GM21381 (cell line): ENCODE data around the gene LRMDA.
"Not testable (repeated sequence)": the region's sequence is repeated elsewhere in the genome, so short reads cannot be mapped to it uniquely, and the experiment has no call there.

Source experiments
- ATAC-seq: cut with Tn5 transposase; IDR thresholded peaks from one replicate; pipeline ENCODE4 v1.9.1; 2021; ENCODE audit warnings: mild to moderate bottlenecking, moderate library complexity; ENCODE audit not compliant: unreplicated experiment

The LRMDA gene

DNA sequence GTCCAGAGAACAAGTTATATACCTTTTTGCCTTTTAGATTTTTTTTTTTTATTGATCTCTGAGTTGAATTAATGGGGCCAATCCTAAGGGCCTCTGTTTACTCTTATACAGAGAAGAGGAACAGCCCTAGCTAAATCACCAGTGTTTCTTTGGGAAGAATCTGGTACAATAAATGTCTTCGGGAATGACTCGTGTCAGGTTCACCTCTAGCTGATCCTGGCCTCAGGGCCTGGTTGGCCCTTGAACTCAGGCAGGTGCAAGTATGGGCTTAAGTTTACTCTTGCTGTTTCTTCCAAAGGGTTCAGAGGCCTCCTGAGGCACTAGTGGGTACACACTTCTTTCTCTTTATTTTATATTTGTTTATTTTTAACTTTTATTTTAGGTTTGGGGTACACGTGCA lies 71.0 kb downstream of the LRMDA start:
- no peak for ATAC-seq

DNA sequence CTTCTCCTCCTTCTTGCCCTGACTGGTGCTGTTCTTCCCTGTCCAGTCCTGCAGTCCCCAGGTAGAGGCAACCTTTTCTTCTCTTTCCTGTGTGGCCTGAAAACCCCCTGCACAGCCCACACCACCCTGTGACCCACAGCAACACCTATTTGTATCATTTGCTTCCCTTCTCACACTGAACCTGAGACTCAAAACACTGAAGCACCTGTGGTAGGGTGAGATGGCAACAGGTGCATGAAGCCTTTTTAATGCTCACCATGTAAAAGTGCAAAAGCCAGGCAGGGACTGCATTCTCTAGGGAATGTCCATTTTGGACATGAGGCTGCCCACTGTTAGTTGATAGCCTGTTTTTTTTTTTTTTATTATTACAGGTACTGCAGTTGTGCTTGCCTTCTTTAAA lies 71.4 kb downstream of the LRMDA start:
- ATAC-seq: no peak

DNA sequence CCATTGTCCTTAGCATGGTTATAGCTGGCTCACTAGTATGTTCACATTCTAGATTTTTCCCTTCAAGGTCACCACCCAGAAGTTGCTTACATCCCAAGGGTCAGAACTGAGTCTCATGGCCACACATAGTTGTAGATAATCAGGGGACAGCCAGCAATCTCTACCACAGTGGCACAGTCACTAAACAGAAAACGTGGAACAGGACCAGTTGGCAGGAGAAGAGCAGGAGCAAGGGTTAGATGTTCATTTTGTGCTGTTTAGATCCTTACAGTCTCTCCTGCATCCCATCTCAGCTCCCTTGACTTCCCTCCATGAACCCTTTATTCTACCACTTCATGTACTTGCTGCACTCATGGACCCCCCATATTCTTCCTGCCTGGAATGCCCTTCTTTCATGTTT lies 73.9 kb downstream of the LRMDA start:
- no peak for ATAC-seq

DNA sequence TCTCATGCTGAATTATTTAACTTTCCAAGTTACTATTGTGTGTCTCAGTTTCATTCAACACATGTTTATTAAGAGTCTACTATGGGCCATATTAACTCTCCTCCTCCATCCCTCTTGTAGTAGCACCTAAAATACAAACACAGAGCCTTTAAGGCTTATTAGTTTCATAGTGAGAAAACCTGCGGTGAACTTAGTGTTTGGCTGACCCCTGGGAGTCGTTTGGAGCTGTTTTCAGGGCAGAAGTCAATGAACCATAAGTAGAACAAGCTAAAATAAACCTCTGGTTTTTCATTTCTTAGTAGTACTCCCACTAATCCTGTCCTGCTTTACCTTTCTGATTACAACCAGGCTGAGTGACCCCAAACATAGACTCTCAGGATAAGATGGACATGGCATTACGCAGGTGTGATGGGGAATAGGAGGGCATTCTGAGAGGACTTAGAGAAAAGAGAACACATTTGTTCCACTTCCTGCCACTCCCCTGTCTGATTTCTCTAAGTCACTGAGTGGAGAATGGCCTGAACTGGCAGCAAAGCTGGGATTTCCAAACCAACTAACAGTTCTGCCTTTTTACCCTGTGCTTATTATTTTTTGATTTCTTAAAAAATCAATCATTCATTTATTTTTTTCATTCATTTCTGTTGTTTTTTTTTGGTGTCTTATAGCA lies 74.5 kb downstream of the LRMDA start:
- no peak for ATAC-seq

DNA sequence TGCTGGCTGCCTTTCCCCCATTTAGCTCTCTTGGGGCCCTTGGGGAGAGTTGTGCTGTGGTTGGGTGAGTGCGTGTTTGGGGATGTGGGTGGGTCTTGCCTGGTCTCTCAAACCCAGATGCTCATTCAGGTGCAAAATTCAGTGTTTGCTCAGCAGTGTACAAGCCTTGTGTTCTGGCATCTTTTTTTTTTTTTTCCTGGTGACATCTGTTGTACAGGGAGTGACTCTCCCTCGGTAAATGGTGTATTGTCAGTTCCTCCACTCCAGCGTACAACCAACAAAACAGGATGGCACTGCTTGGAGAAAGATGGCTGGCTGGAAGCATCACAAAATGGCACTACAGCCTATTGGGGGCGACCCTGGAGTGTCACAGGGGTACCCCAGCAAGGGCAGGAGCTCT lies 75.5 kb downstream of the LRMDA start:
- ATAC-seq: no peak

DNA sequence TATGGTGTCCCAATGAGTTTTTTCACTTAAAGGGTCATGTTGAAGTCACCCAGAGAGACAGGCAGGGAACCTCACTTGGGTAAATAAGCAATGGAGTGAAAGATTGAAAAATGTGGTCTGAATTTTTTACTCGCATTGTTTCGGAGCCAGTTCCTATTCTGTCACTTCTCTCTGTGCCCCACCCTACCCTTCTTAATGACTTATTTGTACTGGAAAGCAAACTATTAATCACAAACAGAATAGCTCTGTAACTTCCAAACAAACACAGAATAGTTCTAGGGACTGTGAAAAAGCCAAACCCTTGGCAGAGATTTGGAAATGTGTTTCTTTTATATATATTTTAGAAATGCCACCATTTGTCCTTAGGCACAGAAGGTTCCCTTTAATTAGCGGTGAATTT lies 76.0 kb downstream of the LRMDA start:
- no peak for ATAC-seq

DNA sequence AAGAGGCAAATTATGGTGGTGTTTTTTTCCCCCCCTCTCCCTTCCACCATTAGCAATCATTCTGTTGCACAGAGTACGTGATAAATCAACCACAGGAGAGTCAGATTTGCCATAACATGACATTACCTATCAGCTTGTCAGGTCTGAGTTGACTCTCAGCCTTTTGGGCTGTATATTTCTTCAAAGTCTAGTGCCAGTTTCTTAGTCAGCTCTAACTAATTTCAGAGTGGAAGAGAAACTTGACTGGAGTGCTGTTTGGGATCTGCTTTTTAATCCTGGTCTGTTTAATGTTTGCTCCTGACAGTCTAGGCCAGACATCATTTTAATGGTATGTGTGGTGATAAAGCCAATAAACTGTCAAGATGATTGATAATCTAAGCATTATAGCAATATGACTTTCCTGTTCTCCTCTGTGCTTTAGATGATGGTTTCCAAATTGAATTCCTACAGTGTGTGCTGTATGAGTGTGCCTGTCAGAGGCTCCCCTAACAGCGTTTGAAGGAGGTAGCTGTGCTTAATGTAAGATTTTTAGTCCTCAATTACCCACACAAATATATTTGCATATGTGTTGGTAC lies 76.9 kb downstream of the LRMDA start:
- no peak for ATAC-seq

DNA sequence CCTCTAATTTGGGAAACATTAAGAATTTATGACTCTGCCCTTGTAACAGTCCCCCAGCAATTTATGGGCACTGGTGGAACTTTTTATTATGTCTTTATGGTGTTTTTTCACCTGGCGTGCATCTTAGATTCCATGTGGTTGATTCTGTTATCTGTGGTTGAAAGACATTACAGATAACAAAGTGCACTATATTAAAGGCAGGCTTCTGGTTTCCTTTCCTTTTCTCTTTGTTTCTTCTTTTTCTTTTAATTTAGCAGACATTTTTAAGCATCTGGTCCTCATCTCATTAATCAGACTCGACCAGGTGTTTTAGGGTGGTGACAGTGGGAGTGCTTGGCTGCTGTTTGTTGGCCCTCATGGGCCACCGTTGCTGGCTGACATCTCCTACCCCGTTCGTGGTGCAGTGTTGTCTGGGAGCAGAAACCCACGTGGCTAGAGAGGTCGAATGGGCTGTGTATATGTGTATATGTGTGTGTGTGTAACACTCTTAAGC lies 77.4 kb downstream of the LRMDA start:
- ATAC-seq: no peak

DNA sequence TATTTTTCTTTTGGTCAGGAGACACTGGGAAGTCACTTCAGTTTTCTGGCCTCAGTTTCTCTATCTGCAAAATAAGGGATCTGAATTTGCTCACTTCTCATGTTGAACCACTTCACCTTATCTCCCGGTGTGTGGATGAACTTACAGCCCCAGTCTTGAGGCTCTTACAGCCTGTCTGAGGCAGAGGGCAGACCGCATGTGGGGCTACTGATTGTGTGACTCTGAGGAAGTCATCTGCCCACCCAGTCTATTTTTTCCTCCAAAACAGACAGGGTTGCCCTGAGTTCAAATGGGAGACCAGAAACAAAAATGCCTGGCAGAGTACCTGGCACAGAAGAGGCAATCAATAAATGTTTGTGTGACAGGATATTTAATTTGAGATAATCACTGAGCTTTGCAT lies 78.3 kb downstream of the LRMDA start:
- no peak for ATAC-seq

DNA sequence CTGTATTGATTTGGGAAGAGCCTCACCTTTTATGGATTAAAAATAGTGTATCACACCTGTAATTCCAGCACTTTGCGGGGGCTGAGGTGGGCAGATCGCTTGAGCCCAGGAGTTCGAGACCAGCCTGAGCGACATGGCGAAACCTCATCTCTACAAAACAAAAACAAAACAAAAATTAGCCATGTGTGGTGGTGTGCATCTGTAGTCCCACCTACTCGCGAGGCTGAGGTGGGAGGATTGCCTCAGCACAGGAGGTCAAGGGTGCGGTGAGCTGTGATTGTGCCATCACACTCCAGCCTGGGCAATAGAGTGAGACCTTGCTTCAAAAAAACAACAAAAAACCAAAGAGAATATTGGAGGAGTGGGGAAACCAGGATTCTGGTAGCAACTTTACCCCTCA lies 79.6 kb downstream of the LRMDA start:
- no peak for ATAC-seq

DNA sequence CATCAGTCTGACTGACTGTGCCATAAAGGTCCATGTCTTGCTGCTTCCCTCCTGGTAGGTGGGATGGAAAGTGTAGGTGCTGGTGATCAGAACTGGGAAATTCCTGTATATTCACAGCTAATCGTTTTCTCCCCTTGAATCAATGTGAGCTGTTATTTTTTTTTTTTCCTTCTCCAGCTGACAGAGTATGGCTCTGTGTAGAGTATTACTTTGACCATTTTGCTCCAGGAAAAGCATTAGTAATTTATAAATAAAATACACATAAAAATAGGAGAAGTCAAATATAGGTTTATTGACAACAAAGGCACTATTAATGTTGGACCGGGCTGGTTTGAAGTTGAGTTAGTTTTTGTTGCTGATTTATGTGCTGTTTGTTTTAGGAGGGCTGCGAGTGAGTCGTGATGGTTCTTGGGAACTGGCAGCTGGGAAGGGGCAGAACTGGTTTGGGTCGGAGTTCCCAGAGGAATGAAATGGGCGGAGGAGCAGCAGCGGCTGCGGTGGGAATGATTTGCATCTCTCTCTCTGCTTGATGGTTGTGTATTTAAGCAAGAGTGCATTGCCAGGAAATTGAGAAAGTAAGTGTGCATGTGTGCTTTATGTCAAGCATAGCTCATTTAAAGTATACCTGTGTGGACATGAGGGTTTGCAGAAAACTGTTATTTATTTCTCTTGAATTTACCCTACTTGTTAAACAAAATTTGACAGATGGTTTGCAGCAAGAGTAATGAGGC lies 80.9 kb downstream of the LRMDA start:
- ATAC-seq: no peak

DNA sequence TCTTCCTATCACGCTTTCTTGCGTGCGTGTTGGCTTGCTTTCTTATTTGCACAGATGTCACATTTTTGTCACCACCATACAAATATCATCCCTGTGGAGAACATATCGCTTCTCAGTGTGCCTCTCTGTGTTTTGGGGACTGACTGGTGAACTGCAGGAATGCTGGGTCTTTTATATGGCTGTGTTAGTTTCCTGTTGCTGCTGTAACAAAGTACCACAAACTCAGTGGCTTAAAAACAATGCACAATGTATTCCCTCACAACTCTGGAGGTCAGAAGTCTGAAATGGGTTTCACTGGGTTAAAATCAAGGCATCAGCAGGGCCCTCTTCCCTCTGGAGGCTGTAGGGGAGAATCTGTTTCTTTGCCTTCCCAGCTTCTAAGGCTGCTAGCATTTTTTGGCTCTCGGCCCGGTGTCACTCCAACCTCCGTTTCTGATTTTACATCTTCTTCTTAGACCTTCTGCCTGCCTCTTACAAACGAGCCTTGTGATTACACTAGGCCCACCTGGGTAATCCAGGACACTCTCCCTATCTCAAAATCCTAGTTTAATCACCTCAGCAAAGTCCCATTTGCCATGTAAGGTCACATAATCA lies 82.0 kb downstream of the LRMDA start:
- ATAC-seq: no peak

DNA sequence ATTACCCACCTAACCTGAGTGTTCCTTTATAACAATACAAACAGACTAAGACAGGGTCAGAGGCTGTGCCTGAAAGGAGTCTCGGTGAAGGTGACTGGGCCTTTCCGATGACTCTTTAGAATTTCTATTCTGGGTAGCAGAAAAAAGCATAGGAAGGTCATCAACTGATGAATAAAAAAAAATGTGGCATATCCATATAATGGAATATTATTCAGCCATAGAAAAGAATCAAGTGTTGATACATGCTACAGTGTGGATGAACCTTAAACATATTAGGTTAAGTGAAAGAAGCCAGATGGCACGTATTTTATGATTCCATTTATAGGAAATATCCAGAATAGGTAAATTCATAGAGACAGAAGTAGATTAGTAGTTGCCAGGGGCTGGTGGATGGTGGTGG lies 83.4 kb downstream of the LRMDA start:
- no peak for ATAC-seq

DNA sequence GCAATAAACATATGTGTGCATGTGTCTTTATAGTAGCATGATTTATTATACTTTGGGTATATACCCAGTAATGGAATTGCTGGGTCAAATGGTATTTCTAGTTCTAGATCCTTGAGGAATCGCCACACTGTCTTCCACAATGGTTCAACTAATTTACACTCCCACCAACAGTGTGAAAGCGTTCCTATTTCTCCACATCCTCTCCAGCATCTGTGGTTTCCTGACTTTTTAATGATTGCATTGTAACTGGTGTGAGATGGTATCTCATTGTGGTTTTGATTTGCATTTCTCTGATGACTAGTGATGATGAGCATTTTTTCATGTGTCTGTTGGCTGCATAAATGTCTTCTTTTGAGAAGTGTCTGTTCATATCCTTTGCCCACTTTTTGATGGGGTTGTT lies 84.7 kb downstream of the LRMDA start:
- not testable (repeated sequence) for ATAC-seq

DNA sequence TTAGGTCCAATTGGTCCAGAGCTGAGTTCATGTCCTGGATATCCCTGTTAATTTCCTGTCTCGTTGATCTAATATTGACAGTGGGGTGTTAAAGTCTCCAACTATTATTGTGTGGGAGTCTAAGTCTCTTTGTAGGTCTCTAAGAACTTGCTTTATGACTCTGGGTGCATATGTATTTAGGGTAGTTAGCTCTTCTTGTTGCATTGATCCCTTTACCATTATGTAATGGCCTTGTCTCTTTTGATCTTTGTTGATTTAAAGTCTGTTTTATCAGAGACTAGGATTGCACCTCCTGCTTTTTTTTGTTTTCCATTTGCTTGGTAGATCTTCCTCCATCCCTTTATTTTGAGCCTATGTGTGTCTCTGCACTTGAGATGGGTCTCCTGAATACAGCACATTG lies 87.8 kb downstream of the LRMDA start:
- not testable (repeated sequence) for ATAC-seq

DNA sequence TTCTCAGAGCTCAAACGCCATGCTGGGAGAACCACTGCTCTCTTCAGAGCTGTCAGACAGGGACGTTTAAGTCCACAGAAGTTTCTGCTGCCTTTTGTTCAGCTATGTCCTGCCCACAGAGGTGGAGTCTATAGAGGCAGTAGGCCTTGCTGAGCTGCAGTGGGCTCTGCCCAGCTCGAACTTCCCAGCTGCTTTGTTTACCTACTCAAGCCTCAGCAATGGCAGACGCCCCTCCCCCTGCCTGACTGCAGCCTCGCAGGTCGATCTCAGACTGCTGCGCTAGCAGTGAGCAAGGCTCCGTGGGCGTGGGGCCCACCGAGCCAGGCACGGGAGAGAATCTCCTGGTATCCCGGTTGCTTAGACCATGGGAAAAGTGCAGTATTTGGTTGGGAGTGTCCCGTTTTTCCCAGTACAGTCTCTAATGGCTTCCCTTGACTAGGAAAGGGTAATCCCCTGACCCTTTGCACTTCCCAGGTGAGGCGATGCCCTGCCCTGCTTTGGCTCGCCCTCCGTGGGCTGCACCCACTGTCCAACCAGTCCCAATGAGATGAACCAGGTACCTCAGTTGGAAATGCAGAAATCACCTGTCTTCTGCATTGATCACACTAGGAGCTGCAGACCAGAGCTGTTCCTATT lies 89.9 kb downstream of the LRMDA start:
- not testable (repeated sequence) for ATAC-seq

DNA sequence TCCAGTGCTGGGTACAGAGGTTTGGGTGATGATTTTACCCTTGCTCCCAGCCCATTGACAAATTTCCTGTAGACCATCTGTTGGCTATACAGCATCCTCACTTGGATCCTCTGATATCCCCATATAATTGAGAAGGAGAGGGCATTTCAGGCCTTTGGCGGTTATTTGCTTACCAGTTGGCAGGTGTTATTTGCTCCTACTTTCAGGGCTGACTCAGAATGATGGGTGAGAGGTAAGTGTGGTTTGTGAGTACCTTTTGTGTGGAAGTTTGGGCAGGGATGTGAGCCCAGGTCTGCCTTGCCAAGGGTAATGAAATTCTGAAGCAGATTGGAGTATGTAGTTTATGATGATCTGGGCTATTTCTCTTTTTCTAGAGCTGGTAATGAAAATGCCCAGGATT lies 93.6 kb downstream of the LRMDA start:
- ATAC-seq: no peak

DNA sequence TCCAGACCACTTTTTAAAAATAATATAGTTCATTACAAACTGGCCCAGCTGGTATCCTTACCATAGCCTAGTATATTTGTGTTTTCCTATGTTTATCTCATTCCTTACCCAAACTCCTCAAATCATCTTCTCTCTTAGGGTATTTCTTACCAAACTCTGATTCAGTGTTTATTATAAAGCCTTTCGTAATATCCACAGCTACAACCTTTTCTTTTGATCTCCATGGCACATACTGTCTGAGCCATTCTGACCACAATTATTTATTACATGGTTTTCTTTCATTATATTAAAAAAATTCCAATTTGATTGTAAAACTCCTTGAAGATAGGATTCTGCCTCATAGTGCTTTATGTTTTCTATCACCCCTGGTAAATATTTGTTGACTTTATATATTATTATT lies 94.2 kb downstream of the LRMDA start:
- ATAC-seq: no peak

DNA sequence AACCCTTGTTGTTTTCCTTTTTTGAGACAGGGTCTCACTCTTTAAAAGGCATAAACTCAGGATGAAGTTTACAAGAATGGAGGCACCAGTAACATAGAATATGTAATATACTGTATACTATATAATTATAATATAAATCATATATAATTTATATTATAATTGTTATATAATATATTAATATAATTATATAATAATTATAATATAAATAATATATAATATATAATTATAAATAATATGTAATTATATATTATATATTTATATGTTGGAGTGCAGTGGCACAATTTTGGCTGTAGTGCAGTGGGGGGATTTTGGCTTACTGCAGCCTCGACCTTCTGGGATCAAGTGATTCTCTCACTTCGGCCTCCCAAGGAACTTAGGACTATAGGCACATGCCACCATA lies 96.1 kb downstream of the LRMDA start:
- ATAC-seq: no peak

DNA sequence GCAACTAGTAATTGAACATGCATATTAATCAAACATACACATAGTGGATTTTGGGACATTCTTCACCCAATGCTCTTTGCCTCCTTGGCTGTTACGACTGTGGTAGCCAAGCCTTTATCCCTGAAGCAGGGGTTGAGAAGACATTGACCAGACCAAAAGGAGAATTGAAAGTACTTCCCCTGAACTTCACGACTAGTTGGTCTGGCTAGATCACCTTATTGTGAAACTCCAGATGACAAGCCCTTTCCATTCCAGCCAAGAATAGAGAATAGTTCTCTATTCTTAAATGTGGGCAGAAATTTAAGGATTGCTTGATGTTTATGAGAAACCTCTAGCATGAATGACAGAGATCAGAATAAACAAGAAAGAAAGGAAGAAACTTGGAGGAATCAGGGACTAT lies 97.0 kb downstream of the LRMDA start:
- ATAC-seq: no peak

DNA sequence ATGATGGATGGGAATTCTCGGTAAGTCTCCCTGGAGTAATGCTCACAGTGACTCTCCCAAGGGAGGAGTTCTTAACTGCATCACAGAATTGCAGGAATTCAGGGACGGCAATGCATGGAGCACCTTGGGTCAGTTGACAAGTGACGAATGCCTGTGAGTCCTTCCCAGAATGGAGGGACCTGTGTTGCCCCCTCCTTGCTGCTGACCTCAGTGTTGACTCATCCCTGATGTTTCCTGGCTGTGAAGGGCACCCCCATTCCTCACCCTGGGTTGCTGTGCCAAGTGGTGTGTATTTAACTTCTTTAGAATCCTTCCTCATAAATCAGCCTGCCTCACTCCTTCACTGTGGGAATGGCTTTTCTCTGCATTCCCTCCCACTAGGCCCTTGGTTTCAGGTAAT lies 98.9 kb downstream of the LRMDA start:
- no peak for ATAC-seq
